GM19351 (cell line): ENCODE measurements around the gene GLYR1.
A peak's percentile ranks its signal among the peaks of the same experiment; 100 is the strongest.
"Not testable (repeated sequence)": the region's sequence is repeated elsewhere in the genome, so short reads cannot be mapped to it uniquely, and the experiment has no call there.

Experiments
- ATAC-seq: cut with Tn5 transposase; IDR thresholded peaks from one replicate; pipeline ENCODE4 v1.9.1; 2021; ENCODE audit warnings: mild to moderate bottlenecking, moderate library complexity; ENCODE audit not compliant: unreplicated experiment

Gene GLYR1

GRCh38 chr16:4790261-4790660 is 56.8 kb downstream of the GLYR1 start:
- ATAC-seq = no peak

DNA sequence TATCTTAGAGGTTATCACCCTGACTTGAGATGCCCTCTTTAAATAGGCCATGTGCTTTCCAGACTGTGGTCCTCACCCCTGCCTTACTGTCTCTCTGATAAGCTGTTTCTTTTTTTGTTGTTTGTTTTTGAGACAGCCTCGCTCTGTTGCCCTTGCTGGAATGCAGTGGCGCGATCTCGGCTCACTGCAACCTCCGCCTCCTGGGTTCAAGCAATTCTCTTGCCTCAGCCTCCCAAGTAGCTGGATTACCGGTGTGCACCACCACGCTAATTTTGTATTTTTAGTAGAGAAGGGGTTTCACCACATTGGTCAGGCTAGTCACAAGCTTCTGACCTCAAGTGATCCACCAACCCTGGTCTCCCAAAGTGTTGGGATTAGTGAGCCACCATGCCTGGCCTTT is 58.2 kb downstream of the GLYR1 start:
- no peak for ATAC-seq

- no peak for ATAC-seq
Measured at GRCh38 chr16:4788489-4788889, 58.6 kb downstream of the GLYR1 start.

DNA sequence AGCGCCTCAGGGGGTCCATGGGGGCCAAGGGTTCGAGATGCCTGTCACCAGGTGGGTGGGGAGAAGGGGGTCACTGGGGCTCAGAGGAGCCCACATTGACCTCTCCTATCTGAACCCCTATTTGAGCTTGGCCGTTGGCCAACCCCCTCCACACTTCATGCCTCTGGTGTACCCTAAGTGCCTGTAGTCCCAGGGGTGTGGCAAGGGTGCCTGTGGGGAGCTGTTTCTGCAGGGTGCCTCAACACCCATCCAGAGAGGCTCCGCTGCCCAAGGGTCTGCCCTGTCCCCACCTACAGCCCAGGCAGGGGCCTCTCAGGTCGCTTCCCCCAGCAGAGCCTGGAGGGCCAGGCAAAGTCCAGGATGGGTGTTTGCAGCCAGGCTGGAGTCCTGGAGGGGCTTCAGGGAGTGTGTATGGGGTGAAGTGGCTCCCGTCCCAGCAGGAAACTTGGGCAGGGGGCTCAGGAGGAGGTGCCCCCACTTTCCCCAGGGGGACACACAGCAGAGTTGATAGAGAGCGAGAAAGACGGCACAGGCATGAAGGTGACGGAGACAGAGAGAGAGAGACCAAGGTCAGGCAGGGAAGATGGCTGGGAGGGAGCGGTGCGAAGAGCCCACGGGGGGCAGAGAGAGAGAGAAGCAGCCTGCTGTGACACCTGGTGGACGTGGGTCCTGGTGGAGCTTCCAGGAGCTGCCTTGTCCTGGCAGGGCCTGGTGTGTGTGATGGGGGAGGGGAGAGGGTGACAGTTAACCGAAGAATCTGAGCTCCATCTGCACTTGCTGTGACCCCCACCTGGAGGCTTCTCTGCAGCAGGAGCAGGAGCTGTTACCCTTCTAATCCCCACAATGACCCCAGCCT is 59.2 kb downstream of the GLYR1 start, which contains the start of gene SEPTIN12:
Gene SEPTIN12 (minus strand): TSS at position 719 of the 856 bp plus-strand sequence. CDS start 700 bp downstream, at position 19.
- ATAC-seq = no peak

DNA sequence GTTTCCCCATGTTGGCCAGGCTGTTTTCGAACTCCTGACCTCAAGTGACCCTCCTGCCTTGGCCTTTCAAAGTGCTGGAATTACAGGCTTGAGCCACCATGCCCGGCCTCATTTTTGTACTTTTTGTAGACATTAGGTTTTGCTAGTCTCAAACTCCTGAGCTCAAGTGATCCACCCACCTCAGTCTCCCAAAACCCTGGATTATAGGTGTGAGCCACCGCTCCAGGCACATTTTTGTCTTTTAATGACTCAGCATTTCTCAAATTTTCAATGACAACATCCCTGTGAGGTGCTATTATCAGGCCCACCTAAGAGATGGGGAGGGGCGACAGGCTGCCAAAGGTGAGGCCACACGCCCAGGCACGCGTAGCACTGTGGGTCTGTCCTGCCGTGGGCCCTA is 60.0 kb downstream of the GLYR1 start:
- ATAC-seq = no peak

DNA sequence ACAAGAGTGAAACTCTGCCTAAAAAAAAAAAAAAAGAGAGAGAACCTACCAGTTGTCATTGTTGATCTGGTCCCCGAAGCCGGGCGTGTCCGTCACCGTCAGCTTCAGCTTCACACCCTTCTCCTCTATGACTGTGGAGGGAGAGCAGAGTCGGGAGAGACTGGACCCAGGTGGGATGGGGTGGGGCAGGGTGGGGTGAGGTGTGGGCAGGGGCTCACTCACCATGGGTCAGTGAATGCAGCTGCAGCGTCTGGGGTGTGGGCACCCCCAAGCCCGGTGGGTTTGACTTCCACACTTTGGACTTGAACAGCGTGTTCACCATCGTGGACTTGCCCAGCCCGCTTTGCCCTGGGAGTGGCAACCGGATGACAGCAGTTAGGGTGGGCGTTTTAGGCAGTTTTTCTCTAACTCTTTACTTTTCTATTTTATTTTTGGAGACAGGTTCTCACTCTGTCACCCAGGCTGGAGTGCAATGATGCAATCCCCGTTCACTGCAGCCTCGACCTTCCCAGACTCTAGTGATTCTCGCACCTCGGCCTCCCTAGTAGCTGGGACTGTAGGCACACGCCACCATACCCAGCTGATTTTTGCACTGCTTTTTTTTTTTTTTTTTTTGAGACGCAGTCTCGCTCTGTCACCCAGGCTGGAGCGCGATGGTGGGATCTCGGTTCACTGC is 61.2 kb downstream of the GLYR1 start:
- no peak for ATAC-seq

DNA sequence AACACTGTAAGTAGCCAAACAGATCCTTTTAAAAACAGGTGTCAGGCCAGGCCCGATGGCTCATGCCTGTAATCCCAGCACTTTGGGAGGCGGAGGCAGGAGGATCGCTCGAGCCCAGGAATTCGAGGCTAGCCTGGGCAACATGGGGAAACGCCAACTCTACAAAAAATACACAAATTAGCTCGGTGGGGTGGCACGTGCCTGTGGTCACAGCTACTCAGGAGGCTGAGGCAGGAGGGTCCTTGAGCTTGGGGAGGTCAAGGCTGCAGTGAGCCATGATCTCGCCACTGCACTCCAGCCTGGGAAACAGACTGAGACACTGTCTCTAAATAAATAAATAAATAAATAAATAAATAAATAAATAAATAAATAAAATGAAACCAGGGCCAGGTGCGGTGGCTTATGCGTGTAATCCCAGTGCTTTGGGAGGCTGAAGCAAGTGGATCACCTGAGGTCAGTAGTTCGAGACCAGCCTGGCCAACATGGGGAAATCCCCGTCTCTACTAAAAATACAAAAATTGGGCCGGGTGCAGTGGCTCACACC is 62.6 kb downstream of the GLYR1 start:
- ATAC-seq = not testable (repeated sequence)

GRCh38 chr16:4783951-4784336 is 63.1 kb downstream of the GLYR1 start:
- no peak for ATAC-seq

DNA sequence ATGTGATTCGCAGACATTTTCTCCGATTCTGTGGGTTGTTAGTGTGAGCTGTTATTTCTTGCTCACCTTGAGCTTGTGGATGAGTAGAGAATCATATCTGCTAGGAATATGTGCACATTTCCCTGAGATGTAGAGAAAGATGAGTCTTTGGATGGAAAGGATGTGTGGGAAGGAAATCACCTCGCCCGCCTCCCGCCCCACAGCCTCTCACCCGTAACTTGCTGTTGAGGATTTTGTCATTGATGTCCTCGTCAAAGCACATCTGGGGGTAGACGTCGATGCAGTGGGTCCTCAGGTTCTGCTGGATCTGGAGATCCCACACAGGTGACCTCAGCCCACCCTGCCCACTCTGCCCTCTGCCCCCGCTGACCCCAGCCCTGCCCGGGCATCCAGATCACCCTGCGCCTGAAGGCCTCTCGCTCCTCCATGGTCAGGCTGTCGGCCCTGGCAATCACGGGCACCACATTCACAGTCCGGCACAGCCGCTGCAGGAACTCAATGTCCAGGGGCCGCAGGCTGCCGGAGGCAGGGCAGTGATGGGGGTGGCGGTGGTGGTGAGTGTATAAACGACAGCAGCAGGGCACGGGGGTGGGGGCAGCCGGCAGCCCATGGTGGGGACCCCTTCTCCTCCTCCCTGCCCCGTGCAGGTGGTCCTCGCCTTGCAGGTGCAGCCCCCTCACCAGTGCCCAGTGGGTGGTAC is 63.7 kb downstream of the GLYR1 start:
- ATAC-seq = no peak

DNA sequence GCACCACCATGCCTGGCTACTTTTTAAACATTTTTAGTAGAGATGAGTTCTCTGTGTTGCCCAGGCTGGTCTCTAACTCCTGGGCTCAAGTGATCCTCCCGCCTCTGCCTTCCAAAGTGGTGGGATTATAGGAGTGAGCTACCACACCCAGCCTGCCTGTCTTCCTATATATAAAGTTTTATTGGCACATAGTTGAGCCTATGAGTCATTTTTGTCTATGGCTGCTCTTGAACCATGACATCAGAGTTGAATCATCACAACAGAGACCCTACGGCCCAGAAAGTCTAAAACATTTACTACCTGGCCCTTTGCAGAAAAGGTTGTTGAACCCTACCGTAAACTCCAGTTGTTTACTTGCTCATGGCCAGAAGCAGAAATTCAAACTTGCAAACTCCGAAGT is 66.9 kb downstream of the GLYR1 start:
- ATAC-seq = no peak

DNA sequence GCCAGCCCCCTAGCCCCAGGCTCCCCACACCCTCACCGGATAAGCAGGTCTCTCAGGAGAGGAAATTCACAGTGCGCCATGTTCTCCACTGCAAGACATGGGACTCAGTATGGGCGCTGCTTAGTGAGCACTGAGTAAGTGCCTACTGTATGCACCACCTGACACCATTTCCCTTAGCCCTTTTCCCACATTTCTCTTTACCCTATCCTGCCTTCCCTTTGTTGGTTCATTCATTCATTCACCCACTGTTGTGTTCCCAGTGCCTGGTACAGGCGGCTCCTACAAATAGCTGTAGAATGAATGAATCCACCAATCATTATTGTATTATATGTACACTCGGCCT is 69.1 kb downstream of the GLYR1 start:
- ATAC-seq = no peak

DNA sequence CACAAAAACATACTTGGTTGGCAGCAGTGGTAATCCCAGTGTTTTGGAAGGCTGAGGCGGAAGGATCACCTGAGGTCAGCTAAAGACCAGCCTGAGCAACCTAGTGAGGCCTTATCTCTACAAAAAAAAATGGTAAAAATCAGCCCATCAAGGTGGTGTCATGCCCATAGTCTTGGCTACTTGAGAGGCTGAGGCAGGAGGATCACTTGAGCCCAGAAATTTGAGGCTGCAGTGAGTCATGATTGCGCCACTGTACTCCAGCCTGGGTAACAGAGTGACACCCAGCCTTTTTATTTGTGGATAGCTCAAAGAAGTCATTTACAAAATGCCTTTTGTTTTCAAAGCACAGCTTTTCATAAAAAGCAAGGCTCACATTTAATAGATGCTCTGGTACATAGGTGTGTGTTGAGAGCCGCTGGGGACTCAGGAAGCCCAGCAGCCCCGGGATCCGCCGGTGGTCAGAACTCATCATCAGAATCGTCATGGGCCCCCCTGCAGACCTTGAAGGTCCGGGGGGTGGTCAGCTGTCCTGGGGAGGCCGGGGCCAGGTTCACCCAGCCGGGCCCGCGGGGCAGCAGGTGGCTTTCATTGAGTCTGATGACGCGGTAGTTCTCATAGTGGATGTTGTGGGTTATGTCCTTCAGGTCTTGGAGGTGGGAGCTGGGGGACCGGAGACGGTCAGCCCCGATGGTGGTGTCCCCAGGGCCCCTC is 69.6 kb downstream of the GLYR1 start:
- no peak for ATAC-seq

- ATAC-seq = no peak
Measured at GRCh38 chr16:4776141-4776705, 70.9 kb downstream of the GLYR1 start.

GRCh38 chr16:4775005-4775404 is 72.1 kb downstream of the GLYR1 start:
- ATAC-seq = no peak

DNA sequence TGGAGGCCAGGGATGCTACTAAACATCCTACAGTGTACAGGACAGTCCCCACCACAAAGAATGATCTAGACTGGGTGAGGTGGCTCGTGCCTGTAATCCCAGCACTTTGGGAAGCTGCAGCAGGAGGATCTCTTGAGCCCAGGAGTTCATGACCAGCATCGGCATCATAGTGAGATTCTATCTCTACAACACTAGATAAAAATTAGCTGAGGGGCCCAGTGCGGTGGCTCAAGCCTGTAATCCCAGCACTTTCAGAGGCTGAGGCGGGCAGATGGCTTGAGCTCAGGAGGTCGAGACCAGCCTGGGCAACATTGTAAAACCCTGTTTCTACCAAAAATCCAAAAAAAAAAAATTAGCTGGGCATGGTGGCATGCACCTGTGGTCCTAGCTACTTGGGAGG is 74.7 kb downstream of the GLYR1 start:
- no peak for ATAC-seq

- no peak for ATAC-seq
Measured at GRCh38 chr16:4771646-4772045, 75.4 kb downstream of the GLYR1 start.

DNA sequence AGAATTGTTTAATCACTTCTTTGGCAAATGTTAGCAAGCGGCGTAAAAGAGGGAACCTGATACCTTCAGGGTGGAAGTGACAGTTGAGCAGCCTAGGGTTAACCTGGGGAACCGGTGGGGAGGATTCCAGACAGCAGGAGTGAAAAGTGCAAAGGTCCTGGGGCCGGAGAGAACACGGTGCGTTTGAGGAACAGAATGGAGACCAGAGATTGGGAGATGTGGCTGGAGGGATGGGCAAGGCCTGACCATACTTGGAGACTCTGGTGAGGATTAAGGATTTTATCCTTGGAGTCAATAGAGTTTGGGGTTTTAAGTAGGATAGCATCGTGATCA is 77.8 kb downstream of the GLYR1 start:
- ATAC-seq = no peak

DNA sequence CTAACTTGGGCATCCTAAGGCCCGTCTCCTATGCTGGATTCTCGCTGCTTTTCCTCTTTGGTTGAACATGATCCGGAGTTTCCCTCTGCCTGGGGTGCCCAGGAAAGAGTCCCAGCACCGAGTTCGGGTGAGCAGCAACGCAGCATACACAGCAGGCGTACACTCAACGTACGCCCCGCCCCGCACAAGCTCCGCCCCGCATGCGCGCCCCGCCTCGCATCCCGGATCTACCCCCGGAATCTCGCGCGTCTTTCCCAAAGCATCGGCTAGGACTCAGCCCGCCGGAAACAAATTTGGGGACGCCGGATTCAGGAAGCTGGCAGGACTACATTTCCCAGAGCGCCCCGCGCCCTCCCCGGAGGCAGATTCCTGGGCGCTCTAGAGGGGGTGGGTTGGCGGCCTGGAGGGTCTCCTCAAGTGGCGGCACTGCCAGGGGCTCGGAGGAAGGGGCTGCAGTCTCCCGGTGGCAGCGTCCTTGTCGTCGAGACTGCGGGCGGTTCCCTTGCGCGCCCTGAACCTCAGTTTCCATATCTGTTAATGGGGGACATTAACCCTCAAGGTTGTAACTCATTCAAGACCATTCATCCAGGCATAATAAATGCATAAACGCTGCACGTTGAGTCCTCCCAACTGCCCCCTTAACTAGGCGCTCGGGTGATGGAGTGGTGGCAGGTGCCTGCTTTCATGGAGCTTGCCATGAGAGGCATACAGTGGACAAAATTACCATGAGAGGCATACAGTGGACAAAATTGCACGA is 78.4 kb downstream of the GLYR1 start:
- ATAC-seq = peak; percentile 60

DNA sequence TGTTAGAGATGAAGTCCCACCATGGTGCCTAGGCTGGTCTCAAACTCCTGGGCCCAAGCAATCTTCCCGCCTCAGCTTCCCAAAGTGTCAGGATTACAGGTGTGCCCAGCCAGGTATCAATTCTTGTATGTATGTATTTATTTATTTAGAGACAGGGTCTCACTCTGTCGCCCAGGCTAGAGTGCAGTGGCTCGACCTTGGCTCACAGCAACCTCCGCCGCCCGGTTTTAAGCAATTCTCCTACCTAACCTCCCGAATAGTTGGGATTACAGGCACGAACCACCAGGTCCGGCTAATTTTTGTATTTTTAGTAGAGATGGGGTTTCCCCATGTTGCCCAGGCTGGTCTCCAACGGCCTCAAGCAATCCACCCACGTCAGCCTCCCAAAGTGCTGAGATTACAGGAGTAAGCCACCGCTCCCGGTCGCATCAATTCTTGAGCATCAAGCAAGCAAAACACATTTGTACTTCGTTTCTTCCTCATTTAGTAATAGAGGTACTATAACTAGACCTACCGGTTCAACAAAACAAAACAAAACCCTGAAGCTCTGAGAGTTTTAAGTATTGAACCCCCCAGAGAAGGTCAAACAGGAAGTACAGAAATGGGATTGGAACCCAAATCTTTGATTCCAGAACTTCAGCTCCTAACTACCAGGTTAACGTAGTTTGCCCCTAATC is 79.1 kb downstream of the GLYR1 start:
- no peak for ATAC-seq
